Hippocampal formation (tissue), 2 donors: ENCODE data around the gene EFCAB12.
"Not testable (repeated sequence)": the region's sequence is repeated elsewhere in the genome, so short reads cannot be mapped to it uniquely, and the experiment has no call there.

Source experiments
- DNase-seq, 2 donors: peaks; one replicate each; lab custom pipeline; 2025; lab: John Stamatoyannopoulos, UW

EFCAB12 gene

GRCh38 chr3:129369711-129370110, 58.7 kb downstream of the EFCAB12 start:
- DNase-seq, result no peak

- DNase-seq, result no peak
Observed at GRCh38 chr3:129367821-129368220, 60.6 kb downstream of the EFCAB12 start.

GRCh38 chr3:129366312-129366831, 62.1 kb downstream of the EFCAB12 start:
- DNase-seq, result no peak

- DNase-seq, result no peak
Observed at GRCh38 chr3:129365296-129366136, 62.9 kb downstream of the EFCAB12 start.

- not testable (repeated sequence) for DNase-seq
Observed at GRCh38 chr3:129364811-129365210, 63.6 kb downstream of the EFCAB12 start.

- DNase-seq, result not testable (repeated sequence)
Observed at GRCh38 chr3:129363356-129363755, 65.1 kb downstream of the EFCAB12 start.

- DNase-seq, result no peak
Observed at GRCh38 chr3:129360705-129361460, 67.6 kb downstream of the EFCAB12 start.

GRCh38 chr3:129360171-129360611, 68.2 kb downstream of the EFCAB12 start:
- no peak for DNase-seq

GRCh38 chr3:129358772-129359371, 69.6 kb downstream of the EFCAB12 start:
- no peak for DNase-seq

- no peak for DNase-seq
Observed at GRCh38 chr3:129358177-129358771, 70.2 kb downstream of the EFCAB12 start.

GRCh38 chr3:129357616-129358015, 70.8 kb downstream of the EFCAB12 start:
- no peak for DNase-seq

GRCh38 chr3:129356756-129357425, 71.5 kb downstream of the EFCAB12 start:
- DNase-seq, result no peak

- no peak for DNase-seq
Observed at GRCh38 chr3:129353589-129353941, 74.9 kb downstream of the EFCAB12 start.

GRCh38 chr3:129352650-129353588, 75.5 kb downstream of the EFCAB12 start:
- DNase-seq, result no peak

- DNase-seq, result no peak
Observed at GRCh38 chr3:129352045-129352444, 76.4 kb downstream of the EFCAB12 start.
